Kidney epithelial cell (primary cell): ENCODE results near the gene CYBA. TPM values are rescaled to one million over a fixed set of nuclear protein-coding genes. Genes with fewer than 3 reads are reported as not detected.

Experiments
- DNase-seq: peaks from one replicate; pipeline ENCODE4 v3.0.0-alpha.2; 2010; ENCODE audit warnings: low read depth
- H3K27me3 ChIP-seq: 2 replicates; pipeline ENCODE4 v1.6.0; 2011; ENCODE audit warnings: low read length; ENCODE audit not compliant: control insufficient read depth, insufficient read depth
- H3K36me3 ChIP-seq: 2 replicates; pipeline ENCODE4 v1.5.1; 2011; ENCODE audit warnings: low read length; ENCODE audit not compliant: control insufficient read depth, insufficient read depth
- H3K4me3 ChIP-seq: 2 replicates; pipeline ENCODE4 v1.5.1; 2011; ENCODE audit warnings: low read depth, mild to moderate bottlenecking, control low read depth, low read length
- CTCF ChIP-seq: IDR thresholded peaks from 2 replicates; pipeline ENCODE4 v1.5.1; 2011; ENCODE audit warnings: mild to moderate bottlenecking, moderate library complexity, low read length, control low read depth, inconsistent platforms; ENCODE audit not compliant: insufficient read depth, poor library complexity, severe bottlenecking
- total RNA-seq: library from RNA; depleted of rRNA; stranded (reverse); fragments of >200 nt; gene quantifications from 2 replicates; pipeline ENCODE4 v1.2.3, GENCODE V29; 2015

CYBA gene
- total RNA-seq, 1 donor from 2014 or later = 734 TPM

GRCh38 chr16:88608076-88608475 is 42.8 kb downstream of the CYBA start:
- DNase-seq = no peak
- no peak for TF ChIP-seq CTCF
- H3K36me3 ChIP-seq = peaks cover 1% of the 10 kb centered on the region

GRCh38 chr16:88606148-88606757 is 44.6 kb downstream of the CYBA start:
- no peak for DNase-seq
- Histone ChIP-seq H3K36me3 (peaks cover 5% of the 10 kb centered on the region), H3K27me3 (no peaks in the 10 kb centered on the region), H3K4me3 (no peak overlapping the region)
- no peak for TF ChIP-seq CTCF

More at GRCh38 chr16:88608076-88608475, 42.8 kb downstream of the CYBA start:
- no peaks in the 10 kb centered on the region for H3K27me3 ChIP-seq
- no peak overlapping the region for H3K4me3 ChIP-seq

- H3K4me3 ChIP-seq = no peak overlapping the region
- no peak for TF ChIP-seq CTCF
- no peaks in the 10 kb centered on the region for H3K27me3 ChIP-seq
- H3K36me3 ChIP-seq = peaks cover 5% of the 10 kb centered on the region
- DNase-seq = no peak
Observed at GRCh38 chr16:88605186-88606147, 45.4 kb downstream of the CYBA start.

GRCh38 chr16:88602091-88602490 is 48.8 kb downstream of the CYBA start:
- no peak overlapping the region for H3K4me3 ChIP-seq
- no peak for TF ChIP-seq CTCF
- DNase-seq = no peak
- H3K27me3 ChIP-seq = no peaks in the 10 kb centered on the region
- H3K36me3 ChIP-seq = peaks cover 9% of the 10 kb centered on the region

GRCh38 chr16:88601313-88602036 is 49.4 kb downstream of the CYBA start:
- Histone ChIP-seq H3K36me3 (peaks cover 9% of the 10 kb centered on the region), H3K4me3 (no peak overlapping the region), H3K27me3 (no peaks in the 10 kb centered on the region)
- DNase-seq = no peak
- TF ChIP-seq CTCF = no peak
